Nephron (organoid): Measurements from ENCODE around the gene G6PC2.

ENCODE experiments used
- H3K27ac Mint-ChIP-seq, 3 experiments: 2 replicates each; pipeline ENCODE4 v1.8.0; 2020; ENCODE audit warnings: mixed read lengths in 3 of 3, mild to moderate bottlenecking in 2 of 3, moderate library complexity in 1 of 3
- H3K27me3 Mint-ChIP-seq: 2 replicates; pipeline ENCODE4 v1.8.0; 2021; ENCODE audit warnings: low read depth, mild to moderate bottlenecking, moderate library complexity, mixed read lengths
- H3K36me3 Mint-ChIP-seq: 2 replicates; pipeline ENCODE4 v1.8.0; 2020; ENCODE audit warnings: low read depth, mixed read lengths
- H3K4me1 Mint-ChIP-seq: 2 replicates; pipeline ENCODE4 v1.8.0; 2020; ENCODE audit warnings: mixed read lengths
- H3K4me3 Mint-ChIP-seq, 3 experiments: 2 replicates each; pipeline ENCODE4 v1.8.0; 2020; ENCODE audit warnings: mild to moderate bottlenecking in 3 of 3, mixed read lengths in 3 of 3, moderate library complexity in 2 of 3
- H3K9me3 Mint-ChIP-seq: 2 replicates; pipeline ENCODE4 v1.8.0; 2020; ENCODE audit warnings: mixed read lengths
- TF ChIP-seq, protein P1 (sequence below), 3 experiments: fragments of 200-600 bp; sonication (generic); IDR thresholded peaks; one replicate each; pipeline ENCODE4 v1.5.0; 2021; ENCODE audit warnings: antibody characterized with exemption in 3 of 3; ENCODE audit not compliant: unreplicated experiment in 3 of 3

Gene G6PC2

GRCh38 chr2:168948621-168949212 is 47.6 kb downstream of the G6PC2 start:
- Mint-ChIP-seq H3K4me3 (no peak overlapping the region), H3K27ac (no peak overlapping the region)

DNA sequence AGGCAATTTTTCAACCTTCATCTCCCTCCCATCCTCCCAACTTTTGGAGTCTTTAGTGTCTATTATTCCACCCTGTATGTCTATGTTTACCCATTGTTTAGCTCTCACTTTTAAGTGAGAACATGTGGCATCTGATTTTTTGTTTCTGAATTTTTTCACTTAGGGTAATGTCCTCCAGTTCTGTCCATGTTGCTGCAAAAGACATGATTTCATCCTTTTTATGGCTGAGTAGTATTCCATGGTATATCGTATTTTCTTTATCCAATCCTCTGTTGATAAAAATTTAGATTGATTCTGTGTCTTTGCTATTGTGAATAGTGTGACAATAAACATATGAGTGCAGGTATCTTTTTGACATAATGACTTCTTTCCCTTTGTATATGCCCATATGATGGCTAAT is 48.2 kb downstream of the G6PC2 start:
- H3K27me3 Mint-ChIP-seq: no peaks in the 10 kb centered on the region
- peaks cover 29% of the 10 kb centered on the region for H3K9me3 Mint-ChIP-seq
- H3K36me3 Mint-ChIP-seq: no peaks in the 10 kb centered on the region
- H3K4me1 Mint-ChIP-seq: no peaks in the 10 kb centered on the region
- TF ChIP-seq, protein P1, sequence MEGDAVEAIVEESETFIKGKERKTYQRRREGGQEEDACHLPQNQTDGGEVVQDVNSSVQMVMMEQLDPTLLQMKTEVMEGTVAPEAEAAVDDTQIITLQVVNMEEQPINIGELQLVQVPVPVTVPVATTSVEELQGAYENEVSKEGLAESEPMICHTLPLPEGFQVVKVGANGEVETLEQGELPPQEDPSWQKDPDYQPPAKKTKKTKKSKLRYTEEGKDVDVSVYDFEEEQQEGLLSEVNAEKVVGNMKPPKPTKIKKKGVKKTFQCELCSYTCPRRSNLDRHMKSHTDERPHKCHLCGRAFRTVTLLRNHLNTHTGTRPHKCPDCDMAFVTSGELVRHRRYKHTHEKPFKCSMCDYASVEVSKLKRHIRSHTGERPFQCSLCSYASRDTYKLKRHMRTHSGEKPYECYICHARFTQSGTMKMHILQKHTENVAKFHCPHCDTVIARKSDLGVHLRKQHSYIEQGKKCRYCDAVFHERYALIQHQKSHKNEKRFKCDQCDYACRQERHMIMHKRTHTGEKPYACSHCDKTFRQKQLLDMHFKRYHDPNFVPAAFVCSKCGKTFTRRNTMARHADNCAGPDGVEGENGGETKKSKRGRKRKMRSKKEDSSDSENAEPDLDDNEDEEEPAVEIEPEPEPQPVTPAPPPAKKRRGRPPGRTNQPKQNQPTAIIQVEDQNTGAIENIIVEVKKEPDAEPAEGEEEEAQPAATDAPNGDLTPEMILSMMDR (IDR thresholded peaks at IDR 0.05; ENCODE audit: unreplicated experiment in 3 of 3): no peak
- H3K27ac Mint-ChIP-seq: no peak overlapping the region
- no peak overlapping the region for H3K4me3 Mint-ChIP-seq

More at GRCh38 chr2:168948621-168949212, 47.6 kb downstream of the G6PC2 start:
- H3K9me3 Mint-ChIP-seq: peaks cover 26% of the 10 kb centered on the region
- TF ChIP-seq, protein P1 (IDR thresholded peaks at IDR 0.05; ENCODE audit: unreplicated experiment in 3 of 3): peak in 2 of 3 experiments; percentile 6 to 39
- no peaks in the 10 kb centered on the region for H3K27me3 Mint-ChIP-seq
- no peaks in the 10 kb centered on the region for H3K36me3 Mint-ChIP-seq
- H3K4me1 Mint-ChIP-seq: no peaks in the 10 kb centered on the region

GRCh38 chr2:168951871-168952270 is 50.8 kb downstream of the G6PC2 start:
- TF ChIP-seq, protein P1 (IDR thresholded peaks at IDR 0.05; ENCODE audit: unreplicated experiment in 3 of 3): no peak
- Mint-ChIP-seq H3K36me3 (peaks cover 4% of the 10 kb centered on the region), H3K4me3 (no peak overlapping the region), H3K27me3 (no peaks in the 10 kb centered on the region), H3K27ac (no peak overlapping the region), H3K4me1 (no peaks in the 10 kb centered on the region), H3K9me3 (peaks cover 41% of the 10 kb centered on the region)

DNA sequence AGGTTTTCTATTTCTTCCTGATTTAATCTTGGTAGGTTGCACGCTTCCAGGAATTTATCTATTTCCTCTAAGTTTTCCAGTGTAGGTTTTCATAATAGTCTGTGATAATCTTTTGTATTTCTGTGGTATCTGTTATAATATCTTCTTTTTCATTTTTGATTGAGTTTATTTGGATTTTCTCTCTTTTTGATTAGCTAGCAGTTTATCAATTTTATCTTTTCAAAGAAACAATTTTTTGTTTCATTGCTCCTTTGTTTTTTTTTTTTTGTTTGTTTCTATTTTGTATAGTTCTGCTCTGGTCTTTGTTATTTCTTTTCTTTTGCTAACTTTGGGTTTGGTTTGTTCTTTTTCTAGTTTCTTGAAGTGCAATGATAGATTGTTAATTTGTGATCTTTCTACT is 51.3 kb downstream of the G6PC2 start:
- Mint-ChIP-seq H3K9me3 (peaks cover 41% of the 10 kb centered on the region), H3K4me3 (no peak overlapping the region), H3K27me3 (no peaks in the 10 kb centered on the region), H3K36me3 (peaks cover 4% of the 10 kb centered on the region), H3K27ac (no peak overlapping the region), H3K4me1 (no peaks in the 10 kb centered on the region)
- TF ChIP-seq, protein P1 (IDR thresholded peaks at IDR 0.05; ENCODE audit: unreplicated experiment in 3 of 3): no peak

DNA sequence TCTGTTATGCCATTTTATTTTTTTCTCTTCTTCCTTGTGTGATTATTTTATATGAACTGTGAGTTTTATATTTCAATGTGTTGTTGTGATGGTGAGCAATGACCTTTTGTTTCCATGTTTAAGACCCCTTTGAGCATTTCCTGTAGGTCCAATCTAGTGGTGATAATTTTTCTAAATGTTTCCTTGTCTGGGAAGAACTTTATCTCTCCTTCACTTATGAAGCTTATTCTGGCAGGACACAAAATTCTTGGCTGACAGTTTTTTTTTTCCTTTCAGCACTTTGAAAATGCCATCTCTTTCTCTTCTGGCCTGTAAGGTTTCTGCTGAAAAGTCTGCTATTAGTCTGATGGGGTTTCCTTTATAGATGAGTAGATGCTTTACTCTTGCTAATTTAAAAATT is 53.2 kb downstream of the G6PC2 start:
- Mint-ChIP-seq H3K36me3 (peaks cover 4% of the 10 kb centered on the region), H3K27me3 (no peaks in the 10 kb centered on the region), H3K4me1 (no peaks in the 10 kb centered on the region), H3K27ac (no peak overlapping the region), H3K4me3 (no peak overlapping the region), H3K9me3 (peaks cover 41% of the 10 kb centered on the region)
- TF ChIP-seq, protein P1 (IDR thresholded peaks at IDR 0.05; ENCODE audit: unreplicated experiment in 3 of 3): no peak

DNA sequence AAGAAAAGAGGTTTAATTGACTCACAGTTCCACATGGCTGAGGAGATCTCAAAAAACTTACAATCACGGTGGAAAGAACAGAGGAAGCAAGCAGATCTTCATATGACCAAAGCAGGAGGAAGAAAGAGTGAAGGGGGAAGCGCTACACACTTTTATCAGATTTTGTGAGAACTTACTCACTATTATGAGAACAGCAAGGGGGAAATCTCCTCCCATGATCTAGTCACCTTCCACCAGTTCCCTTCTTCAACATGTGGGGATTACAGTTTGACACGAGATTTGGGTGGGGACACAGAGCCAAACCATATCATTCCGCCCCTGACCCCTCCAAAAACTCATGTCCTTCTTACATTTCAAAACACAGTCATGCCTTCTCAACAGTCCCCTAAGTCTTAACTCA is 54.2 kb downstream of the G6PC2 start:
- H3K4me3 Mint-ChIP-seq: no peak overlapping the region
- H3K27me3 Mint-ChIP-seq: no peaks in the 10 kb centered on the region
- no peak overlapping the region for H3K27ac Mint-ChIP-seq
- peaks cover 4% of the 10 kb centered on the region for H3K36me3 Mint-ChIP-seq
- H3K9me3 Mint-ChIP-seq: peaks cover 37% of the 10 kb centered on the region
- TF ChIP-seq, protein P1 (IDR thresholded peaks at IDR 0.05; ENCODE audit: unreplicated experiment in 3 of 3): no peak
- no peaks in the 10 kb centered on the region for H3K4me1 Mint-ChIP-seq
